Measurements from ENCODE around the gene AIRE. TPM values are rescaled to one million over a fixed set of nuclear protein-coding genes. Genes with fewer than 3 reads are reported as not detected.

AIRE gene
- total RNA-seq, 2 donors from 2014 or later, result not detected

- H3K36me3 ChIP-seq, result no peaks in the 10 kb centered on the region
- no peak overlapping the region for H3K27ac ChIP-seq
- no peak overlapping the region for H3K4me3 ChIP-seq
- ATAC-seq (ENCODE audit: insufficient number of reproducible peaks, low FRiP score, low read depth) (no peak), DNase-seq (ENCODE audit: low spot score) (no peak)
- H3K4me1 ChIP-seq (ENCODE audit: control insufficient read depth in 1 of 2, low read depth in 2 of 2), result no peaks in the 10 kb centered on the region
- TF ChIP-seq CTCF (IDR thresholded peaks at IDR 0.05), result no peak
- H3K9me3 ChIP-seq, result no peaks in the 10 kb centered on the region
- no peaks in the 10 kb centered on the region for H3K27me3 ChIP-seq (replicated peaks; ENCODE audit: insufficient read depth)
Observed at GRCh38 chr21:44253832-44254710, 31.6 kb upstream of the AIRE start.

- ATAC-seq (ENCODE audit: insufficient number of reproducible peaks, low FRiP score, low read depth) (no peak), DNase-seq (ENCODE audit: low spot score) (no peak)
Observed at GRCh38 chr21:44255511-44255981, 30.1 kb upstream of the AIRE start.

GRCh38 chr21:44258056-44258725 is 27.5 kb upstream of the AIRE start:
- no peak for TF ChIP-seq CTCF (IDR thresholded peaks at IDR 0.05)
- Histone ChIP-seq H3K4me1 (ENCODE audit: control insufficient read depth in 1 of 2, low read depth in 2 of 2) (no peaks in the 10 kb centered on the region), H3K27me3 (replicated peaks; ENCODE audit: insufficient read depth) (no peaks in the 10 kb centered on the region), H3K36me3 (no peaks in the 10 kb centered on the region), H3K27ac (no peak overlapping the region), H3K4me3 (no peak overlapping the region), H3K9me3 (peaks cover 2% of the 10 kb centered on the region)
- no peak for ATAC-seq (ENCODE audit: insufficient number of reproducible peaks, low FRiP score, low read depth)
- DNase-seq (ENCODE audit: low spot score), result no peak

More at GRCh38 chr21:44255511-44255981, 30.1 kb upstream of the AIRE start:
- Histone ChIP-seq H3K4me3 (no peak overlapping the region), H3K4me1 (ENCODE audit: control insufficient read depth in 1 of 2, low read depth in 2 of 2) (no peaks in the 10 kb centered on the region), H3K27me3 (replicated peaks; ENCODE audit: insufficient read depth) (no peaks in the 10 kb centered on the region), H3K27ac (no peak overlapping the region), H3K36me3 (no peaks in the 10 kb centered on the region), H3K9me3 (peaks cover 2% of the 10 kb centered on the region)
- no peak for TF ChIP-seq CTCF (IDR thresholded peaks at IDR 0.05)

GRCh38 chr21:44259082-44259705 is 26.5 kb upstream of the AIRE start:
- H3K27ac ChIP-seq, result no peak overlapping the region
- DNase-seq (ENCODE audit: low spot score), result no peak
- H3K9me3 ChIP-seq, result peaks cover 2% of the 10 kb centered on the region
- H3K27me3 ChIP-seq (replicated peaks; ENCODE audit: insufficient read depth), result no peaks in the 10 kb centered on the region
- ATAC-seq (ENCODE audit: insufficient number of reproducible peaks, low FRiP score, low read depth), result no peak
- H3K4me3 ChIP-seq, result no peak overlapping the region
- H3K4me1 ChIP-seq (ENCODE audit: control insufficient read depth in 1 of 2, low read depth in 2 of 2), result no peaks in the 10 kb centered on the region
- TF ChIP-seq CTCF (IDR thresholded peaks at IDR 0.05), result no peak
- H3K36me3 ChIP-seq, result no peaks in the 10 kb centered on the region

- TF ChIP-seq CTCF (IDR thresholded peaks at IDR 0.05), result no peak
Observed at GRCh38 chr21:44260066-44260465, 25.6 kb upstream of the AIRE start.

More at GRCh38 chr21:44260066-44260465, 25.6 kb upstream of the AIRE start:
- no peaks in the 10 kb centered on the region for H3K27me3 ChIP-seq (replicated peaks; ENCODE audit: insufficient read depth)
- no peaks in the 10 kb centered on the region for H3K4me1 ChIP-seq (ENCODE audit: control insufficient read depth in 1 of 2, low read depth in 2 of 2)
- no peak overlapping the region for H3K27ac ChIP-seq
- H3K9me3 ChIP-seq, result peaks cover 2% of the 10 kb centered on the region
- no peaks in the 10 kb centered on the region for H3K36me3 ChIP-seq
- DNase-seq (ENCODE audit: low spot score) (no peak), ATAC-seq (ENCODE audit: insufficient number of reproducible peaks, low FRiP score, low read depth) (no peak)
- H3K4me3 ChIP-seq, result no peak overlapping the region
